ENCODE results near the gene ALDH9A1.

DNA sequence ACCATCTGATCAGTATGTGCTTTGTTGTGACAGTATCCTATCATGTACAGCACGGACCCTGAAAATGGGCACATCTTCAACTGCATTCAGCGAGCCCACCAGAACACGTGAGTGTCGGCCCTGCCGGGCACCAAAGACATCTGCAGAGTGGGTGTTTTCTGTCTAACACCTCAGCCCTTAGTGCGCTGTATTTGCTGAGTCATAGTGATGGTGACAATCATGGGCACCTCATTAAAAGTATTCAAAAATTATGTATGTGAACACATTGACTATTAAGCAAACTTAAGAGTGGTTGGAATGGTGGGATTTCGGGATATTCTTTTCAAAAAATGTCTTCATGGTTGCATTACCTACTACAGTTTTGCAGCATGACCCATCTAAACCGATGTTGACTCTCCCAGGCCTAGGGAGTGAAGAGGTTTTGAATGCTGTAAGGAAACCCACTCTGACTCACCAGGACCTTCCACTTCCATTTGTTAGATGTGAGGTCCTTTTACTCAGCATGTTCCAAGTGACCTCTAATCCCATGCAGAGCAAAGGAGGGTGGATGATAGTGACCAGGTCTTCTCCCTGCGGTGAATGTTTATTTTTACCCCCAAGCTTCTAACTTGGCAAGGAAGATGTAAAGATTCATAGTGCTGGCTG, 47.3 kb downstream of the ALDH9A1 start:
- TF ChIP-seq EZH2 (IDR thresholded peaks at IDR 0.05; ENCODE audit: insufficient read depth, low read length), result no peak
- TF ChIP-seq, protein P1, sequence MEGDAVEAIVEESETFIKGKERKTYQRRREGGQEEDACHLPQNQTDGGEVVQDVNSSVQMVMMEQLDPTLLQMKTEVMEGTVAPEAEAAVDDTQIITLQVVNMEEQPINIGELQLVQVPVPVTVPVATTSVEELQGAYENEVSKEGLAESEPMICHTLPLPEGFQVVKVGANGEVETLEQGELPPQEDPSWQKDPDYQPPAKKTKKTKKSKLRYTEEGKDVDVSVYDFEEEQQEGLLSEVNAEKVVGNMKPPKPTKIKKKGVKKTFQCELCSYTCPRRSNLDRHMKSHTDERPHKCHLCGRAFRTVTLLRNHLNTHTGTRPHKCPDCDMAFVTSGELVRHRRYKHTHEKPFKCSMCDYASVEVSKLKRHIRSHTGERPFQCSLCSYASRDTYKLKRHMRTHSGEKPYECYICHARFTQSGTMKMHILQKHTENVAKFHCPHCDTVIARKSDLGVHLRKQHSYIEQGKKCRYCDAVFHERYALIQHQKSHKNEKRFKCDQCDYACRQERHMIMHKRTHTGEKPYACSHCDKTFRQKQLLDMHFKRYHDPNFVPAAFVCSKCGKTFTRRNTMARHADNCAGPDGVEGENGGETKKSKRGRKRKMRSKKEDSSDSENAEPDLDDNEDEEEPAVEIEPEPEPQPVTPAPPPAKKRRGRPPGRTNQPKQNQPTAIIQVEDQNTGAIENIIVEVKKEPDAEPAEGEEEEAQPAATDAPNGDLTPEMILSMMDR (IDR thresholded peaks at IDR 0.05; ENCODE audit: insufficient read depth, low read depth, low read length), result no peak

Measured in astrocyte (in vitro differentiated cells and primary cell).